Stimulated activated naive B cell treated with anti-CD40 and anti-IgM and Interleukin-4, amounts not matched to agents 10 μg/mL and 1 μg/mL and 100 μg/mL, for 72 hours (primary cell): ENCODE results near the gene ALK.
A peak's percentile ranks its signal among the peaks of the same experiment; 100 is the strongest.

Source experiments
- ATAC-seq, 2 donors: fragments of 150-1000 bp; cut with Tn5 transposase; replicated peaks; 2 replicates each; pipeline ENCODE4 v1.10.0; 2021; ENCODE audit warnings: moderate library complexity in 1 of 2
- DNase-seq: peaks from one replicate; pipeline ENCODE4 v3.0.0; 2021
- H3K27ac Mint-ChIP-seq: one replicate; pipeline ENCODE4 v1.8.0; 2022; ENCODE audit warnings: mild to moderate bottlenecking, mixed read lengths
- H3K27me3 Mint-ChIP-seq, 2 donors: one replicate each; pipeline ENCODE4 v1.8.0; 2022; ENCODE audit warnings: mixed read lengths in 2 of 2
- H3K36me3 Mint-ChIP-seq, 2 donors: one replicate each; pipeline ENCODE4 v1.8.0; 2022; ENCODE audit warnings: mixed read lengths in 2 of 2, mild to moderate bottlenecking in 1 of 2
- H3K4me1 Mint-ChIP-seq, 2 donors: one replicate each; pipeline ENCODE4 v1.8.0; 2022; ENCODE audit warnings: mixed read lengths in 2 of 2, mild to moderate bottlenecking in 1 of 2
- H3K4me3 Mint-ChIP-seq, 2 donors: one replicate each; pipeline ENCODE4 v1.8.0; 2022; ENCODE audit warnings: mild to moderate bottlenecking in 2 of 2, mixed read lengths in 2 of 2, moderate library complexity in 1 of 2
- H3K9me3 Mint-ChIP-seq, 2 donors: one replicate each; pipeline ENCODE4 v1.8.0; 2022; ENCODE audit warnings: mixed read lengths in 2 of 2, mild to moderate bottlenecking in 1 of 2

The ALK gene

GRCh38 chr2:29334706-29335105 lies 586.7 kb downstream of the ALK start:
- Mint-ChIP-seq H3K4me1 (no peaks in the 10 kb centered on the region), H3K27me3 (peaks cover 0 to 4% of the 10 kb centered on the region in 2 donors), H3K27ac (no peak overlapping the region), H3K9me3 (no peaks in the 10 kb centered on the region), H3K4me3 (no peak overlapping the region), H3K36me3 (no peaks in the 10 kb centered on the region)
- no peak for DNase-seq
- ATAC-seq, result no peak

GRCh38 chr2:29332540-29332939 lies 588.8 kb downstream of the ALK start:
- Mint-ChIP-seq H3K36me3 (no peaks in the 10 kb centered on the region), H3K27ac (no peak overlapping the region), H3K4me1 (no peaks in the 10 kb centered on the region), H3K9me3 (no peaks in the 10 kb centered on the region), H3K27me3 (peaks cover 0 to 7% of the 10 kb centered on the region in 2 donors), H3K4me3 (no peak overlapping the region)
- no peak for DNase-seq
- ATAC-seq, result no peak

GRCh38 chr2:29329899-29330298 lies 591.5 kb downstream of the ALK start:
- no peak overlapping the region for H3K27ac Mint-ChIP-seq
- no peak for DNase-seq
- peaks cover under 1 to 7% of the 10 kb centered on the region in 2 donors for H3K27me3 Mint-ChIP-seq
- H3K9me3 Mint-ChIP-seq, result no peaks in the 10 kb centered on the region
- no peaks in the 10 kb centered on the region for H3K36me3 Mint-ChIP-seq
- H3K4me3 Mint-ChIP-seq, result no peak overlapping the region
- no peaks in the 10 kb centered on the region for H3K4me1 Mint-ChIP-seq
- ATAC-seq, result no peak

GRCh38 chr2:29326926-29327325 lies 594.5 kb downstream of the ALK start:
- H3K4me3 Mint-ChIP-seq, result no peak overlapping the region
- no peaks in the 10 kb centered on the region for H3K4me1 Mint-ChIP-seq
- H3K36me3 Mint-ChIP-seq, result no peaks in the 10 kb centered on the region
- ATAC-seq (no peak), DNase-seq (no peak)
- no peak overlapping the region for H3K27ac Mint-ChIP-seq
- peaks cover 6 to 23% of the 10 kb centered on the region in 2 donors for H3K27me3 Mint-ChIP-seq
- no peaks in the 10 kb centered on the region for H3K9me3 Mint-ChIP-seq

GRCh38 chr2:29325544-29325943 lies 595.8 kb downstream of the ALK start:
- no peaks in the 10 kb centered on the region for H3K4me1 Mint-ChIP-seq
- H3K4me3 Mint-ChIP-seq, result no peak overlapping the region
- DNase-seq (no peak), ATAC-seq (no peak)
- peaks cover 0 to 1% of the 10 kb centered on the region in 2 donors for H3K9me3 Mint-ChIP-seq
- H3K27me3 Mint-ChIP-seq, result peaks cover 15 to 30% of the 10 kb centered on the region in 2 donors
- H3K27ac Mint-ChIP-seq, result no peak overlapping the region
- H3K36me3 Mint-ChIP-seq, result no peaks in the 10 kb centered on the region

GRCh38 chr2:29323961-29324360 lies 597.4 kb downstream of the ALK start:
- H3K27ac Mint-ChIP-seq, result no peak overlapping the region
- no peaks in the 10 kb centered on the region for H3K36me3 Mint-ChIP-seq

GRCh38 chr2:29323301-29323700 lies 598.1 kb downstream of the ALK start:
- ATAC-seq (no peak), DNase-seq (no peak)
- Mint-ChIP-seq H3K4me1 (peaks cover 0 to 4% of the 10 kb centered on the region in 2 donors), H3K36me3 (no peaks in the 10 kb centered on the region), H3K4me3 (no peak overlapping the region), H3K27ac (no peak overlapping the region), H3K9me3 (peaks cover 0 to 1% of the 10 kb centered on the region in 2 donors), H3K27me3 (peaks cover 35 to 47% of the 10 kb centered on the region in 2 donors)

More at GRCh38 chr2:29323961-29324360, 597.4 kb downstream of the ALK start:
- peaks cover 30 to 45% of the 10 kb centered on the region in 2 donors for H3K27me3 Mint-ChIP-seq
- DNase-seq (no peak), ATAC-seq (no peak)
- peaks cover 0 to 1% of the 10 kb centered on the region in 2 donors for H3K9me3 Mint-ChIP-seq
- H3K4me3 Mint-ChIP-seq, result no peak overlapping the region
- H3K4me1 Mint-ChIP-seq, result peaks cover 0 to 2% of the 10 kb centered on the region in 2 donors

- H3K36me3 Mint-ChIP-seq, result no peaks in the 10 kb centered on the region
- H3K27ac Mint-ChIP-seq, result no peak overlapping the region
- H3K4me3 Mint-ChIP-seq, result no peak overlapping the region
- DNase-seq (no peak), ATAC-seq (no peak)
- H3K4me1 Mint-ChIP-seq, result peaks cover 10 to 13% of the 10 kb centered on the region in 2 donors
- peaks cover 0 to 1% of the 10 kb centered on the region in 2 donors for H3K9me3 Mint-ChIP-seq
- peaks cover 40 to 44% of the 10 kb centered on the region in 2 donors for H3K27me3 Mint-ChIP-seq
Observed at GRCh38 chr2:29322011-29322410, 599.4 kb downstream of the ALK start.

- no peak overlapping the region for H3K27ac Mint-ChIP-seq
- DNase-seq (no peak), ATAC-seq (no peak)
- H3K4me1 Mint-ChIP-seq, result peaks cover 27 to 37% of the 10 kb centered on the region in 2 donors
- no peak overlapping the region for H3K4me3 Mint-ChIP-seq
- peaks cover 0 to 1% of the 10 kb centered on the region in 2 donors for H3K9me3 Mint-ChIP-seq
- no peaks in the 10 kb centered on the region for H3K36me3 Mint-ChIP-seq
- peaks cover 37 to 44% of the 10 kb centered on the region in 2 donors for H3K27me3 Mint-ChIP-seq
Observed at GRCh38 chr2:29317801-29318485, 603.4 kb downstream of the ALK start.

GRCh38 chr2:29317077-29317517 lies 604.3 kb downstream of the ALK start:
- no peaks in the 10 kb centered on the region for H3K36me3 Mint-ChIP-seq
- peaks cover 27 to 37% of the 10 kb centered on the region in 2 donors for H3K4me1 Mint-ChIP-seq
- ATAC-seq (peak; percentile 72 to 78), DNase-seq (peak; percentile 43)
- H3K9me3 Mint-ChIP-seq, result peaks cover 0 to 1% of the 10 kb centered on the region in 2 donors
- H3K4me3 Mint-ChIP-seq, result peak overlapping the region in 1 of 2 donors; percentile 26
- H3K27me3 Mint-ChIP-seq, result peaks cover 37 to 44% of the 10 kb centered on the region in 2 donors
- H3K27ac Mint-ChIP-seq, result no peak overlapping the region

GRCh38 chr2:29314816-29315571 lies 606.4 kb downstream of the ALK start:
- peak; percentile 27 for DNase-seq
- Mint-ChIP-seq H3K27me3 (peaks cover 30 to 34% of the 10 kb centered on the region in 2 donors), H3K9me3 (no peaks in the 10 kb centered on the region), H3K4me3 (peak overlapping the region; percentile 52 to 75), H3K27ac (peak overlapping the region; percentile 9), H3K4me1 (peaks cover 31 to 46% of the 10 kb centered on the region in 2 donors), H3K36me3 (no peaks in the 10 kb centered on the region)
- ATAC-seq, result peak; percentile 73 to 77

GRCh38 chr2:29311458-29311857 lies 609.9 kb downstream of the ALK start:
- Mint-ChIP-seq H3K4me1 (peaks cover 16 to 31% of the 10 kb centered on the region in 2 donors), H3K27ac (no peak overlapping the region), H3K27me3 (peaks cover 9 to 17% of the 10 kb centered on the region in 2 donors), H3K9me3 (no peaks in the 10 kb centered on the region), H3K36me3 (no peaks in the 10 kb centered on the region), H3K4me3 (no peak overlapping the region)
- DNase-seq, result no peak
- no peak for ATAC-seq

GRCh38 chr2:29310650-29311348 lies 610.6 kb downstream of the ALK start:
- Mint-ChIP-seq H3K9me3 (no peaks in the 10 kb centered on the region), H3K27me3 (peaks cover 9 to 17% of the 10 kb centered on the region in 2 donors)
- ATAC-seq, result no peak

More at GRCh38 chr2:29310650-29311348, 610.6 kb downstream of the ALK start:
- no peak for DNase-seq
- Mint-ChIP-seq H3K4me3 (no peak overlapping the region), H3K36me3 (no peaks in the 10 kb centered on the region), H3K4me1 (peaks cover 16 to 28% of the 10 kb centered on the region in 2 donors), H3K27ac (no peak overlapping the region)
